Mesothelial cell of epicardium (in vitro differentiated cells): ENCODE results near the gene TARBP2. TPM values are rescaled to one million over a fixed set of nuclear protein-coding genes. Genes with fewer than 3 reads are reported as not detected.

Experiments
- DNase-seq, 2 experiments: peaks; one replicate each; pipeline ENCODE4 v3.0.0; 2021; ENCODE audit warnings: low spot score in 2 of 2; ENCODE audit not compliant: unreplicated experiment in 2 of 2
- H3K27ac Mint-ChIP-seq: 2 replicates; pipeline ENCODE4 v1.8.0; 2021; ENCODE audit warnings: mixed read lengths
- H3K27me3 Mint-ChIP-seq: 2 replicates; pipeline ENCODE4 v1.8.0; 2021; ENCODE audit warnings: low read depth, mixed read lengths
- H3K36me3 Mint-ChIP-seq: 2 replicates; pipeline ENCODE4 v1.8.0; 2021; ENCODE audit warnings: mixed read lengths
- H3K4me1 Mint-ChIP-seq: 2 replicates; pipeline ENCODE4 v1.8.0; 2021; ENCODE audit warnings: mixed read lengths
- H3K4me3 Mint-ChIP-seq: 2 replicates; pipeline ENCODE4 v1.8.0; 2021; ENCODE audit warnings: mild to moderate bottlenecking, moderate library complexity, mixed read lengths
- H3K9me3 Mint-ChIP-seq: 2 replicates; pipeline ENCODE4 v1.8.0; 2021; ENCODE audit warnings: mixed read lengths
- CTCF ChIP-seq: fragments of 200-600 bp; sonication (generic); IDR thresholded peaks from one replicate; pipeline ENCODE4 v1.5.0; 2021; ENCODE audit warnings: antibody characterized with exemption; ENCODE audit not compliant: unreplicated experiment
- total RNA-seq: library from RNA; stranded (reverse); gene quantifications from 3 replicates; pipeline ENCODE4 v1.2.1, GENCODE V29; 2021

The TARBP2 gene
- total RNA-seq, 1 donor from 2014 or later = 50.4 TPM

- Mint-ChIP-seq H3K27ac (no peak overlapping the region), H3K36me3 (peaks cover 33% of the 10 kb centered on the region), H3K4me3 (no peak overlapping the region), H3K27me3 (no peaks in the 10 kb centered on the region), H3K9me3 (no peaks in the 10 kb centered on the region), H3K4me1 (no peaks in the 10 kb centered on the region)
- DNase-seq = no peak
- no peak for TF ChIP-seq CTCF
Observed at GRCh38 chr12:53516758-53517455, 15.8 kb downstream of the TARBP2 start.

DNA sequence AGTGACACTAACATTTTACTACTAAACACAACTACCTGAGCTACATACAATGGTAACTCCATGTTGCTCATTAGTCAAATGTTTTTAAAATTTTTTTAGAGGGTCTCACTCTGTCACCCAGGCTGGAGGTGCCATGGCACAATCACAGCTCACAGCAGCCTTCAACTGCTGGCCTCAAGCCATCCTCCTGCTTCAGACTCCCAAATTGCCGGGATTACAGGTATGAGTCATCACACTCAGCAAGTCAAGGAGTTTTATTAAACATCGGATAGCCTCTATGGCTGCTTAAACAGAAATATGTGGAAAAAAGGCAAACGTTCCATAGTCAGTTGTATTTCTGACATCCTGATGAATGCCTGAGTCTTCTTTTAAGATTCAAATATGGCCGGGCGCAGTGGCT is 17.3 kb downstream of the TARBP2 start:
- Mint-ChIP-seq H3K36me3 (peaks cover 39% of the 10 kb centered on the region), H3K27me3 (no peaks in the 10 kb centered on the region), H3K4me3 (no peak overlapping the region), H3K9me3 (no peaks in the 10 kb centered on the region), H3K27ac (no peak overlapping the region), H3K4me1 (no peaks in the 10 kb centered on the region)
- no peak for TF ChIP-seq CTCF
- no peak for DNase-seq

GRCh38 chr12:53523131-53523530 is 22.0 kb downstream of the TARBP2 start:
- H3K36me3 Mint-ChIP-seq = peaks cover 27% of the 10 kb centered on the region
- no peak for TF ChIP-seq CTCF
- DNase-seq = no peak
- no peak overlapping the region for H3K27ac Mint-ChIP-seq
- H3K4me3 Mint-ChIP-seq = no peak overlapping the region
- H3K9me3 Mint-ChIP-seq = no peaks in the 10 kb centered on the region
- no peaks in the 10 kb centered on the region for H3K4me1 Mint-ChIP-seq
- H3K27me3 Mint-ChIP-seq = no peaks in the 10 kb centered on the region

DNA sequence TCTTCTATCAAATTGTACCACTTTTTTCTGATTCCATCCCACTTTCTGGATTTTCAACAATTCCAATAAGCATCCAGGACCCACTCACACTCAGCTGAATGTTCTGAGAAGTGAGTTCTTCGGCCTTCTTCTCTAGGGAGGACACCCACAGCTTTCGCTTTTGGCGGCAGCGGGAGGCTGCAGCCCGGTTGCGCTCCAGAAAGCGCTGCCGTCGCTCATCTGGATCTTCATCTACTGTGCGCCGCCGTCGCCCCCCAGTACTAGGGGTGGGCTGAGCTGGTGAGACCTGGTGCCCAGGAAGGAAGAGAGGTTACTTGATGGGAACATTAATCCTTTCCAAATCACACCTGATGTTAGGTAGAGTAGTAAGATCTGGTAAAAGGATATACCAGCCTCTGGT is 23.4 kb downstream of the TARBP2 start:
- Mint-ChIP-seq H3K27ac (no peak overlapping the region), H3K9me3 (no peaks in the 10 kb centered on the region), H3K36me3 (peaks cover 31% of the 10 kb centered on the region), H3K4me1 (no peaks in the 10 kb centered on the region), H3K4me3 (no peak overlapping the region), H3K27me3 (no peaks in the 10 kb centered on the region)
- DNase-seq = no peak
- TF ChIP-seq CTCF = no peak

- H3K9me3 Mint-ChIP-seq = no peaks in the 10 kb centered on the region
- no peak for DNase-seq
- TF ChIP-seq CTCF = no peak
- H3K4me3 Mint-ChIP-seq = no peak overlapping the region
- peaks cover 33% of the 10 kb centered on the region for H3K36me3 Mint-ChIP-seq
- no peaks in the 10 kb centered on the region for H3K4me1 Mint-ChIP-seq
- no peaks in the 10 kb centered on the region for H3K27me3 Mint-ChIP-seq
- no peak overlapping the region for H3K27ac Mint-ChIP-seq
Observed at GRCh38 chr12:53530061-53530460, 29.0 kb downstream of the TARBP2 start.

DNA sequence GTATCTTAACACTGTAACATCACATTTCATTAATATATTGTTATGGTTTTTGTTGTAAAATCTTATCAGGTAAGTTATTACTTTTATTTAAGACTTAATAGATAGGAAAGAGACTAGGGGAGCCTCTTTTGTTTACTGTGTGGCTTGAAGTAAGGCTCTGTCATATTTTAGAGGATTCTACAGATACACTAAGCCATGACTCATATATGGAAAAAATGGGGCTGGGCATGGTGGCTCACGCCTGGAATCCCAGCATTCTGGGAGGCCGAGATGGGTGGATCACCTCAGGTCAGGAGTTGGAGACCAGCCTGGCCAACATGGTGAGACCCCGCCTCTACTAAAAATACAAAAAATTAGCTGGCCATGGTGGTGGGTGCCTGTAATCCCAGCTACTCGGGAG is 29.8 kb downstream of the TARBP2 start:
- no peaks in the 10 kb centered on the region for H3K9me3 Mint-ChIP-seq
- H3K27ac Mint-ChIP-seq = no peak overlapping the region
- H3K4me1 Mint-ChIP-seq = no peaks in the 10 kb centered on the region
- no peak overlapping the region for H3K4me3 Mint-ChIP-seq
- TF ChIP-seq CTCF = no peak
- H3K36me3 Mint-ChIP-seq = peaks cover 39% of the 10 kb centered on the region
- DNase-seq = no peak
- no peaks in the 10 kb centered on the region for H3K27me3 Mint-ChIP-seq
